GOT3 (cell line): ENCODE measurements around the gene FOXC1.

Experiments
- DNase-seq: peaks from one replicate; lab custom pipeline; 2025; ENCODE audit warnings: mixed read lengths; lab: John Stamatoyannopoulos, UW

The FOXC1 gene

GRCh38 chr6:1584996-1585668, 24.6 kb upstream of the FOXC1 start:
- no peak for DNase-seq

DNA sequence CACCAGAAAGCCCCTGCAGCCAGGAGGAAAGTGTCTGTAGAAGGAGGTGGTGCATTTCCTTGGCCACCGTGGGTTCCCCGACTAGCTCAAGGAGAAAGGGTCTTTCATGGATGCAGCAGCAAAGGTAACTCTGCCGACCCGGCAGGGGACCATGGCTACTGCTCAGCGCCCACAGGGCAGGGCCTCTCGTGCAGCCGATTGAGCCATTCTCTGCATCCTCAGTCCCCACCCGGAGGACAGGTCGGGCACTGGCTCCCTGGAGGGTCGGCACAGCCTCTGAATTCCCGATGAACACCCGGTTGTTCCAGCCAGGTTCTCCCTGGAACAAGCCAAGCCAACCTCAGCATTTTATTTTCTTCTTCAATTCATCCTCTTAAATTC, 24.1 kb upstream of the FOXC1 start:
- no peak for DNase-seq

DNA sequence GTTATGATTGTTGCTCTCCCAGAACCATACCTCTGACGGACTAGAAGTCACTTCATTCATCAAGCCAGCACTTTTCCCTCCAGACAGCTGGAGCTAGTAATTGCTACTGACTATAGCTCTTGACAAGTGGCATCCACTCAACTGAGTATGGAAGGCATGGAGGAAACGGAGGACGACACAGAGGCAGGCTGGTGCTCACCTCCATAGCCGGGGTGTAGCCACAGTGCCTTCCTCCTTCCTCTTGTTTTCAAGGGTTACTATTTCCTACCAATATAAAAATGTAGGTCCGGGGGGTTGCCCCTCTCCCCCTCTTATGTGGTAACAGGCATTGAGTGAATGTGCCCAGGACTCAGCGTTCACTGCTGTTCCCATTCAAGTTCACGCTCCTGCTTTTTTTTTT, 23.5 kb upstream of the FOXC1 start:
- no peak for DNase-seq

DNA sequence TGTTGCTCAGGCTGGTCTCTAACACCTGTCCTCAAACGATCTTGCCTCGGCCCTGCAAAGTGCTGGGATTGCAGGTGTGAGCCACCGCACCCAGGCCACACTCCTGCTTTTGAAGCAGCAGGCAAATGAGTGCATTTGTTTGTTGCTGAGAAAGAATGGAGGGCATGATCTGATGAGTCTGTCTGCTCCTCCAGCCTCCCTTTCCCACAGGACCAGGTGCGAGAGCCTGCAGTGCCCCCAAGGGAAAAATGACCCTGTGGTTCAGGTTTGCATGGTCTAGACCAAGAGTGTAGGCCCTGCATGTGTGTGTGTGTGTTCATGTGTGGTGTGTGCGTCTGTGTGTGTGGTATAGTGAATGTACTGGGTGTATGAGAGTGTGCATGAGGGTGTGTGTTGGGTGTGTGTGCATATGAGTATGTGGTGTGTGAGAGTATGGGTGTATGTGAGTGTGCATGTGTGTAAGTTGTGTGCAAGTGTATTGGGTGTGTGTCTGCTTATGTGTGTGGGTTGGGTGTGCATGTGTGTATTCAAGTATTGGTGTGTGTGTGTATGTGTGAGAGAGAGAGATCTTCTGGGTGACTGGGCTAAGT, 22.8 kb upstream of the FOXC1 start:
- DNase-seq: no peak

DNA sequence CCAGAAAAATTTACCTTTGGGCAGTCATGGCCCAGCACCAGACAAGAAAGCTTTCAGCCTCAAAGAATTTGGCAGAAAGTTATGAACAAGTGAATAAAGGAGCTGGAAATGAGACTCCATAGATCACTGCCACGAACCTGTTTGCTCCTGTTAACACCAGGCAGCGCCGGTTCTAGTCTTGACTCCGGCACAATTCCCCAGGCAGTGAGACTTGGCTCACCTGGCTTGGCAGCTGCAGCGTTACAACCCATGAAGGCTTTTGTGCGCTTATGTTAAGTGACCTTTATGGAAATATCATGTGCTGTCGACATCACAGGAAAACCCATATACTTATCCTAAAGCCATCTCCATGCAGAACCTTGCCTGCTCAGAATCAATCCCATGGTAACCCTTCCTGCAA, 22.2 kb upstream of the FOXC1 start:
- no peak for DNase-seq

DNA sequence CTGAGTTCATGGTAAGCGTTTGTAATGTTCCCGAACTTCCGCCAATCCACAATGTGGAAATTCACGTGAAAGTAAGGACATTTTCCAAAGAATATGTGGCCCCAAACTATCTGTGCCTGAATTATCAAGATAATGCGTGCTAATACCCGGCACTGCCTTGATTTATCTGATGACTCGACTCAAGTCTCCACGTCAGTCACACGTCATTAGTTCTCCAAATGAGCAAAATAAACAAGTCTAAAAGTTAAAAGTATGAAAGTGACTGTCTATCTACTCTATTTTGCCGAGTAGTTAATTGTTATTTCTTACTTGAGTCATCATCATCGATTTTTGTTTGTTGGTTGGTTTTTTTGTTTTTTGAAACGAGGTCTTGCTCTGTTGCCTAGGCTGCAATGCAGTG, 21.7 kb upstream of the FOXC1 start:
- no peak for DNase-seq

DNA sequence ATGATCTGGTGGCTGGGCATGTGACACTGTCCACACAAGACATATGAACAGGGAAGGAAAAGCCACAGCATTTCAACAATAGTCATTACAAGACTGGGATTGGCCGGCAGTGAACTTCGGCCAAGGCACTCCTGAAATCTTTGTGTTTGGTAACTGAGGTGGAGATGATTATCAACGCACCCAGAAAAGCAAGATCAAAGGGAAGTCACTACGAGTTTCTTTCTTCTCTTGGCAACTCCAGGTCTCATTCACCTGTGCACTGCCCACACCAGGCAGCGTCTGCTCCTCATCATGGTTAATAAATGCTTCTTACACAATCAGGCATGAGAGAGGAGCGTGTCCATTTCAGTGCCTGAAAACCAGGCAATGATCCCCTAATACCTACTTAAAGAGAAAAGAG, 20.5 kb upstream of the FOXC1 start:
- no peak for DNase-seq

DNA sequence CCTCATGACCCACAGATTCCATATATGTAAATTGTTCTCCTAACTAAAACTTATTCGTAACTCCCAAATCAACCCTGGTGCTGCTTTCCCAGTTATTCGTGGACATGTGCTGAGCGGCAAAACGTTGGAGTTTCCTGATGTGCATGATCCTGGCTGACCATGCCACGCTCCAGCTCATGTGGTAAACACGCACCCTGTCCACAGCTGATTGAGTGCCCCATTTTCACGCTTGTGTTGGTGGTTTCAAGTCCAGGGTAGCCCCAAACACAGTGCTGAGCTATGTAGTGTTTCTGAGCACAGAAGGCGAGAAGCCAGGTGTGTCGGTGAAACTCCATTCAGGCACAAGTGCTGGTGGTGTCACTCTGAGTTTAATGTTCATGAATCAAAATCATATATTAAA, 19.1 kb upstream of the FOXC1 start:
- no peak for DNase-seq

DNA sequence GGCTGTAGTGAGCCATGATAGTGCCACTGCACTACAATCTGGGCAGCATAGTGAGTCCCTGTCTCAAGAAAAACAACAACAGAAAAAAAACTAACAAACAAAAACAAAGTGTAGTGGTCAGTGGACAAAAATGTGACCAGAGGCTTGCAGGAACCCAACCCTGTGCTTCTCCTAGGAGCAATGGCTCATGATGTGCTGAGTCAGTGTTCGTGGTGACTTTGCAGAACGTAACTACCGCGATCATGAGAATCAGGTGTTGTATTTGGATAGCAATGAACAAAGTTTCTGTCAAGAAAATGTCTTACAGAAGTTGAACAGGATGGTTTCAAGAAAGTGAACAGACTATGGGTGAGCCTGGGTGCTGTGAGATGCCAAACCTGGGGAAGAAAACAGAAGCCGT, 18.5 kb upstream of the FOXC1 start:
- no peak for DNase-seq

DNA sequence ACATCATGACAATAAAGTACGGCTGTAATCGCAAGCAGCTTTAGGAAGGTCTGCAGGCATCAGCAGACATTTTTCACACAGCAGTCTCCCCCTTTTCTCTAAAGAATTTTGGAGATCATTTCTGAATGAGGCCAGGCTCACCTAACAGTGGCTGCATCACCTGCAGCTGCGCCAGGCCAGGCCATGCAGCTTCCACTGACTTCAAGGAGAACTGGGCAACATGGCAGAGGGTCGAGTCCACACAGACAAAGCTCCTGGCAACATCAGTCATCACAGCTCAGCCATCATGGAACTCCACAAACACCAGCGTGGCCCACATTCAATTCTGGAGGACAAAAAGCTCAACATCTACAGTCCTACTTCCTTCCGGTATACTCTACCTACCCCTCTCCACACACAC, 17.8 kb upstream of the FOXC1 start:
- no peak for DNase-seq

- no peak for DNase-seq
Measured at GRCh38 chr6:1592852-1593251, 16.9 kb upstream of the FOXC1 start.

DNA sequence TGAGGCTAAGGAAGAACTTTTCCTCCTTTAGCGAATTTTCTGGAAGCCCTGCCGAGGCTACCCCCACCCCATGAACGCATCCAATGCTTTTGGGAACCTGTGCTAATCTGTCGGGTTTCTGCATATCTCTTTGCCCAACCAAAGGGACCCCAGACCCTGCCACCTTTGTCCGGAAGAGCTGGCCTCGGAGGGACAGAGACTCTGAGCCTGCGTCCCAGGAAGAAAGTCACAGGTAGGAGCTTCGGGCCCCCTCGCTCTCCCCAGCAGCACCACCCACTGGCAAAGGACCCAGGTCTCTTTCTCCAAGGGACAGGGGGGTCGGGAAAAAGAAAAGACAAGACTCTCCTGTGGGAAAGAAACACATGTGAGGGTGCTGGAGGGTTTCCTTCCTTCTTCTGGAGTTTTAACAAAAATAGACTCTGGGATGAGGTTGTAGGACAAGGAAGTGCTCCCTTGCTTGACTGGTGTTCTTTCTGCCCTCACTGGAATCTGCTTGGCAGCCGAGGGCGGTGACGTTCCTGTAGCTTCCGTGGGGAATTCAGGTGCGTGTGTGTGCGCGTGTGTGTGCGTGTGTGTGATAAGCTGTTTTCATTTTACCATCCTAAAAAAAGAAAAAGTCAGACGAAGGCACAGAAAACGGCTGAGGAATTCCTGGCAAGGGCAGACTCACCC, 16.3 kb upstream of the FOXC1 start:
- no peak for DNase-seq

DNA sequence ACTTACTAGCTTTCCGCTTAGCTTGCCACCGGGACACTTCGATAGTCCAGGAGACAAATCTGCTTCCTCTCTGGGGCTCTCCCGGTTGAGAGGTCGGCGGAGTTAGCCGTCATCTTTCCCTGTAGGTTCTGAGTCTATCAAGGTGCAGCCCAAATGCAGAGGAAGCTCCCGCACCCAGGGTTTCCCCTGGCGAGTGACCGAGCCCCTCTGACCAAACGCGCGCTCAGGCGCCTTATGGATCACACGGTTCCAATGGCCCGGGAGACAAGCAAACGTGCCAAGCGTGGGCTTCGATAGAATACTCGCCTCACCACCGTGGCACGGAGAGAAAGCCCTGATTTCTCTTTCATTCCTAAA, 15.8 kb upstream of the FOXC1 start:
- no peak for DNase-seq

- no peak for DNase-seq
Measured at GRCh38 chr6:1594445-1595200, 15.1 kb upstream of the FOXC1 start.

DNA sequence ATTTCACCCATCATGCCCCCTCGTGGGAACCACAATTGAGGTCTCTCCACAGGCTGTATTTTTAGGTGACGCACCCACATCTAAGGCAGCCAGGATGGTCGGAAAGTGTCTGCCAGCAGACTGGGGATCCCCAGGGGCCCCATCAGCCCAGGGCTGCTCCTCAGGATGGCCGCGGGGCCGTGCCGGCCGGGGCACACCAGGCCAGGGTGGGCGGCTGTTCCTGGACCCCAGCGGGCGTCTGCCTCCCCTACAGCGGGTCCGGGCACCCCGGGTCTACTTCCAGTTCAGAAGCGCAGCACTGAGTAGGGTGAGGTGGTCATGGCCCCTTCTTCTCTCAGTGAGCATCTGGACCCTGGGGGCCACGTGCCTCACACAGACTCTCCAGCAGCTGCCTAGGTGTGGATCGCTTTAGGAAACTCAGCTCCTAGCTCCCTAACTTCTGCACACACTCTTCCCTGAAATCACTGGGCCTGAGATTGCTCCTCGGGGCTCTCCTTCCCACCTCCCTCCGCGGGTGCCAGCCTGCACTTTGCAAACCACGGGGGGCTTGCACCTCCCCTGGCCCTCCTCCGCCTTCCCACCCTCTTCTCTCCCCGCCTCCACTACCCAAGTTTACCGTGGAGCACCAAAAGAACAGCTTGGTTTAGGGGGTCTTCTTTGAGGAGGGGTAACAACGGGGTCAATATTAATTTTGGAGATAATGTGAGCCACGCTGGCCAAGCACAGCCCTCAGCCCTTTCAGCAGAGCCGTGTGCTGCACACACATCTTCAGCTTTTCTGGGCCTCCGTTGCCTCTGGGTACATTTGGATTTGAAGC, 14.2 kb upstream of the FOXC1 start:
- DNase-seq: no peak

DNA sequence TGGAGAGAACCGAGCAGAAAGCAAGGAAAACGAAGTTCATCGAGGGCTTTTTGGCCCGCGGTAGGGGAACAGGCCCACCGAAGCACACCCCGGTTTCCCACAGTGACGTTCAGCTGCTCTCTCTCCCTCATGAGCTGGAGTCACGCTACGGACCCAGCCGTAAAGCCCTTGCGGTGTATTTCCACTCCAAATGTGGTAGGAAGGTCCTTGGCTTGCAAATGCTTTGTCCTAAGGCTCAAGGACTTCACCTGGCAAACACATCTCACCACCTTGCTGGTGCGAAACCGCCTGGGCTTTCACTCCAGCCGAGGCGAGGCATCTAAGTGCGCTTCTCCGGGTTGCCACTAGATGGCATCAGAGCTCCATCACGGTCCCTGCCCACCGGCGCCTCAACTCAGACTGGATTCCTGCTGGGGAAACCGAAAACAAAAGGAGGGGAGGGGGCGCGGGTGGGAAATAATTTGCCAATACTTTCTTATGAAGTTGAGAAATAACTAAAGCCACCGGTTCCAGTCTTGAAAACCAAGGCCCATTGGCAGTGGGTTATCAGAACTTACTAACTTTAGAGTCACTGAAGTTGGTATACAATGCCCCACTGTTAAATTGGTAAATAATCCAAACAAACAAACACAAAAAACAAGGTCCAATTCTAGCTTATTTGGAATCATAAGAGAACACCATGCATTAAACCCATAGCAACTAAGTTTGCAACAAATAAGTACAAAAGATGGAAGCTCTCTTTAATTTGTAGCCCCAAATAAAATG, 13.4 kb upstream of the FOXC1 start:
- no peak for DNase-seq

DNA sequence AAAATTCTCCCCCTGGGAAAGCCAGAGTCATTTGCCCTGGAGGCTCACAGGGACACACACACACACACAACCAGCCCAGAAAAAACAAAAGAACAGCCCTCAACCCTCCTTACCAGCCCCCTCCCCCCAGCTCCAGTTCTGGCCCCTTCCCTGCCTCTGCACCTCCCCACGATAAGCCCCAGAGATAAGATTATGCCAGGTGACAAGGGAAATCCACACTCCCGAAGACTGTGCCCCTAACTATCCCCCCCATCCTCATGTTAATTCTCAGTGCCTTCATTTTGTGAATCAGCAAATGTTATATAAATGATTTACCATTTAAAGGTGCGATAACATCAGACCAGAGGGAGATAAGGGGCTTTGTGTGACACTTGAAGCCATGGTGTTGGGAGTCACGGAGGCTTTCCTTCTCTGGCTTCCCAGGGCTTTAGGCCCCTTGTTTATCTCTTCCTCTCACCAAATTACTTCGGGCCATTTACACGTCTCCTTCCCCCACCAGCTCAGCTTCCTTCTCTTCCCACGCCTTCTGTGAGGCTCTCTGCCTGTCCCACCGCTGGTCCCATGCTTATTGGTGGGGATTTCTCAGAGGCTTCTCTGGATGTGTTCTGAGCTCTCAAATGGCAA, 12.5 kb upstream of the FOXC1 start:
- no peak for DNase-seq

DNA sequence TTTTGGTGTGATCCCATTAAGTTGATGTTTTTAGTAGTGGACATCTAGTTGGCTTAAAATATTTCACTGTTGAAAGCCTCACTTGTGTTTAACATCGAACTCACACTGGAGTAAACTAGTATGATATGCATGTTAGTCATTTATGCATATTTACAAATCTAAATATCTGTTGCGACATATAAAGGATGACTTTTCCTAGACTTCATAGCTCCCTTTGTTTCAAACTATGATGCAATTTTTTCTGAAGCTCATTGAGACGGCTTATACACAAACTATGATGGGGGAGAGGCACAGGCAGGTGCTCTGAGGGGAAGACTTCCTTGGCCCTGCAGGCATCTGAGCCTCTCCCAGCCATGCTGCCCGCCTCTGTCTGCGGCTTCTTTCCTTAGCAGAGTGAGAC, 11.8 kb upstream of the FOXC1 start:
- no peak for DNase-seq

GRCh38 chr6:1598433-1598832, 11.3 kb upstream of the FOXC1 start:
- DNase-seq: no peak

GRCh38 chr6:1598886-1599285, 10.8 kb upstream of the FOXC1 start:
- no peak for DNase-seq

DNA sequence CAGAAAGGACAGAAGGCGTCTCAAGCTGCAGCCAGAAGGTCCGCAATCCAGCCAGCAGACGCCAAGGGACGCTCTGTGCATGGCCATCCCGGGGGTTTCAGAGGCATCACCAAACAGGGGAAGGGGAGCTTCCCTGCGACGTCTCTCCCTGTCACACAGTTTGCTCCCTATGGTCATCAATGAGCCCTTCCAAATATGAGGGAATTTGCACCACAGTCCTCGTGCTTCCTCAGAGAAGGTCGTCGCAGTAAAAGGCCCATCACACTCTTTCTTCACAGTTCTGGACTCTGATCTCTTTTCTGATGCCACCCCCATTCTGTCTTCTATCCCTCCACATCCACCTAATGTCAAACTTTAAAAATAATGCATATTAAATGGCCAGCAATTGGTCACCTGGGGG, 10.2 kb upstream of the FOXC1 start:
- no peak for DNase-seq
